ENCODE measurements around the gene CRIM1.

The CRIM1 gene

DNA sequence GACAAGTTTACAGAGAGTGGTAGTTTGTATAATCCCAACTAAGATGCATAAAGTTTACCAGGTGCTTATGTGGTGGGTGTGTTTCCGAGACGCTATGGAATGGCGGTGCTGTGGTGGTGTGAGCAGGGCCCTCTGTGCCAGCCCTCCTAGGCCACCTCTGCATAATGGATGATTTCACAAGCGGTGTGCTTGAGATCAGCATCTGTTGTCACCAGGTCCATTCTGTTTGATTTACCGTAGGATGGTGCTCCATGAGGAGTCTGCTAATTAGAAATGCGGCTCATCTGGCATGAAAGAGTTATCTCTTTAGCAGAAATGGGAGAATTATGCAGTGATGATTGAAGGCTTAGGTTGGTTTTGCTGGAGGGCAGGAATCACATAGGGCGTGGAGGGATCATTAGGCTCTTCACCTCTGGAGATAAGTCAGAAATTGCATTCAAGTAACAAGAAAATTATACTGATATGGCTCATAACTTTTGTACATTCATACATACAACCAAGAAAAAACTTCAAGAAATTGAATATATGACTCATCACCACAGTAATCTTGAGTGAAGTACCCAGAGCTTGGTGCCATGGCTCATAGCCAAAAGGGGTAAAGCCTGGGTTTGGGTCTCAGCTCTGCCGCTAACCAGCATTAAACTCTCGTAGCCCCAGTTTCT, 41.4 kb downstream of the CRIM1 start:
- DNase-seq (ENCODE audit: low read depth in 2 of 2): no peak

DNA sequence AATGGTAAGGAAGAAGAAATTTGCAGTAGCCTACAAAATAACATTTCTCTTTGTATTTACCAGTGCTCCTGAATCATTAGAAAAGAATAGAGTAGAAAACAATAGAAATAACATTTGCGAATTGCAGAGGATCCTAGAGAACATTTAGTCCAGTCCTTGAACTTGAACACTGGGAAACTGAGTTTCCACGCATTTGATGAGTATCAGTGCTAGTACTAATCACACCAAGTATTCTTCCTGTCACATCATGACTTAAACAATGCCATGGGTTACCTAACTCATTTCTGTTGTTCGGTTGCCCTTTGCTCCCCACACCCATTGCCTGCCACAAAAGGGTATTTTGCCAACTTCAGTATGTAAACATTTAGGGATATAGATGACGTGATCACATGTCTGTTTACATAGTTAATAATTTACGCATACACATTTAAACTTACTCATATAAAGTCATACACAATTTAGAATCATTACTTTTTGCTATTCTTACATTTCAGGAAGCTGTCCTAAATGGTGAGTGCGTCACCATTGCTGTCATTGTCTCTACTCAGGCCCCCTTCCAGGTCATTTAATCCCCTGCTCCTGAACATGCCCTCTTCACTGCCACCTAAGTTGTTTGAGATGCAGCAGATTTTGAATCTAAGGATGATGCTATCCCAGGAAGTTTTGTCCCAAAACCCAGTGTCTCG, 42.3 kb downstream of the CRIM1 start:
- no peak for DNase-seq (ENCODE audit: low read depth in 2 of 2)

DNA sequence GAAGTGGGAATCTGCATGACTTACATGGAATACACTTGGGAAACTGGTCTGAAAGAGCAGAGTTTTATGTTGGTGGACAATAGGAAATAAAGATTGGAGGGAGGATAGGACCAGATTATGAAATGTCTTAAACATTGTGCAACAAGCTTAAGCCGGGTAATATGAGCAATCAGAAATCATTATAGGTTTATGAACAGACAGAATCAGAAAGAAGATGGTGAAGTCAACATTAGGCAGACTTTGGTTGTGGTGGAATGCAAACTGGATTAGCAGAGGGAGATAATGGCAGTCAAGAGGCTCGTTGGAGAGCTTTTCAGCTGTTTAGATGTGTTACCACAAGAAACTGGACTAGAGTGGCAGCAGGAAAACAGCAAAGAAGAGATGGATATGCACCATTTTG, 43.5 kb downstream of the CRIM1 start:
- DNase-seq (ENCODE audit: low read depth in 2 of 2): no peak

DNA sequence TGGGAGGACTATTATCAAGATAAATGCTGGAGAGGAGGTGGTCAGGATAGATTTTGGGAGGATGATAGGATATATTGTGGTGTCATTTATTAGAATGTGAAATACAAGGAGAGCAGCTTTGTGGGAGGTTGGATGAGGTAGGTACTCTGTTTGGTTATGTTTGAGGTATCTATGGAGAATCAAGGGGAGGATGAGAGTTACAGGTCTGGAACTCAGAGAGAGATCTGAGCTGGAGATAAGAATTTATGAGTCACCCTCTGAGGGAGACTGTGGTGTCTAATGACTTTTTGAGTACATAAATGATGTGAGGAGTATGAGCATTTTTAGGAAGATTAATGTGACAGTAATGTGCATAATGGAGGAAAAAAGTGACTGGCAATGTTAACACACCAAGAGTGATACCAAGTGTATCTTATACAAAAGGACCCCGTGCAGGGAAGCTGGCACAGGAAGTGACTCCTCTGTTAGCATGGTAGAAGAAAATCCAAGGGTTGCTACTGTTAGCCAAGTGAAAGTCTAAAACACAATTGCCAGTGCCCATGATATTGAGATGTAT, 48.2 kb downstream of the CRIM1 start:
- no peak for DNase-seq (ENCODE audit: low read depth in 2 of 2)

DNA sequence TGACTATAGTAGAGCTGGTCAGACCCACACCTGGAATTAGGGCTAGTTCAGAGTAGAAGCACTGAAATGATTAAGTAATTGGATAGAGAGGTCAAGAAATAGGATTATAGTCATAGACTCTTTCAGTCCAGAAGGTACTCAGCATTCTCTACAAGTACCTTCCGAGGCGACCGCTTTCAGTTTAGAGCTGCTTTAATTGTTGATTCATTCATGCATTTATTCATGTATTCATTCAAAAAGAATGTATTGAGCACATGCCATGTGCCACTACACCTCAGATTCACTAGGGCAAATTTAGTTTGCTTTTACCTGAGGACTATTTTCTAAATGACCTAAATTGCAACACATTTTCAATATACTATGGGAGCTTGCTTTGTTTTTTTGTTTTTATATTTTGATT, 48.7 kb downstream of the CRIM1 start:
- DNase-seq (ENCODE audit: low read depth in 2 of 2): no peak

DNA sequence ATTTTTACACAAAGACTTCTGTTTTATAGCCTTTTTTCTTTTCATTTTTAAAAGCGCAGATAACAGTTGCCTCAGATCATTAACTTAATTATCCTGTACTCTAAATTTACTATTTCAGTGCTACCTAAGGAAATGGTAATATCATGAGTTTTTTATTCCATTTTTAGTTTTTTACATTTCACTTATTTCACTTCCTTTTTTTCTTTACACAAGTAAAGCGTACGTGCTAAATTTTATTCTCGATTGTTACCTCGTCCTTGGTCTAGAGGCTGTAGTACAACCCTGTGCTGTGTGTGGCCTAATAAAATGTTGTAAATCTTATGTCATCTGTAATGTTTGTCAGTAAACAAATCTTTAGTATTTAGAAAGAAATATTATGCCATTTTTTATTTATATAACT, 49.2 kb downstream of the CRIM1 start:
- DNase-seq (ENCODE audit: low read depth in 2 of 2): no peak

DNA sequence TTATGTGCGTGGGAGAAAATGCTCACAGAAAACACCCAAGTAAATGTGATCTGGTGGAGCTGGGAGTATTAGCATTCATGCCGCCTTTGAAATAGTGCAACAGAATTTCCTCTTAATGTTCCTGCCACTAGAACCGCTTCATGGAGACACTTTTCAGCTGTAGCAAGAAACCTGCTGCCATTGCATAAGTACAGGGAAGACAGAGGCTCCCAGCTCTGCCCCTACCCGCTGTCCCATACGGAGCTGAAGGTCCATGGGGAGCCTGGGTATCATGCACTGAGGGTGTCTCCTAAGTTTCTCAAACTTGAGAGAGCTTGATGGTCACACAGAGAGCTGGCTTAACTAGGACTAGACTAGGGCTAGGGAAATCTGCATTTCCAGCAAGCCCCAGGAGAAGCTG, 49.6 kb downstream of the CRIM1 start:
- DNase-seq (ENCODE audit: low read depth in 2 of 2): no peak

DNA sequence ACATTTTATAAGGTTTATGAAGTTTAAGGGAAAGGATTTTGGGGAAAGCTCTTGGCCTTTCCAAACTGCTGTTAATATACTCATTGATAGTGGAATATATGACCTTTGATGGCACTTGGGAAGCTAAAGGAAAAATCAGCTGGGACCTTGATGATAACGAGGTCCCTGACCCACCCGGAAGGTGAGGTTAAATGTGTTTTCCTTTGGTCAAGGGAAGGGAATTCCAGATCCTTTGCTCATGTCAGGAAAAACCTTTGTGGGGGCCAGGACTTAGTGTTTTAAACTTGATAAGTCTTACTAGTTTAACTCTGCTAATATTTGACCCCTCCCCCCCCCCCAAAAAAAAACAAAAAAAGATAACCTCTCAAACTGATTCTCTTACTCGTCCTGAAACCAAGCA, 50.7 kb downstream of the CRIM1 start:
- no peak for DNase-seq (ENCODE audit: low read depth in 2 of 2)

DNA sequence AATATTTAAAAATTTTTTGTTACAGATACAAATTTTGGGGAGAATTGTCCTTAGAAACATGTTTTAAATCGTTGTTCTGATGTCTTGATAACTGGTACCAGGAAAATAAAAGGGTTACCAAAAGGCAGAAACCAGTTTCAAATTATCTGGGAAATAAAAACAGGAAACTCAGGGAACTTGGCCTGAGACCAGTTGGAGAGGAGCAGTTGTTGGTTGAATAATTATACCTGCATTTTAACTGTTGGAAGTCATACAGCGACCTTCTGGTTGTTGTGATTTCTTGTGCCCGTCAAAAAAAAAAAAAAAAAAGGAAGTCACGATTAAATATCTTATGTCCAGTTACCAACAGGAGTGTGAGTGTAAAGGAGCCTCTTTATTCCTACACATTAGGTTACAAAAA, 51.8 kb downstream of the CRIM1 start:
- no peak for DNase-seq (ENCODE audit: low read depth in 2 of 2)

DNA sequence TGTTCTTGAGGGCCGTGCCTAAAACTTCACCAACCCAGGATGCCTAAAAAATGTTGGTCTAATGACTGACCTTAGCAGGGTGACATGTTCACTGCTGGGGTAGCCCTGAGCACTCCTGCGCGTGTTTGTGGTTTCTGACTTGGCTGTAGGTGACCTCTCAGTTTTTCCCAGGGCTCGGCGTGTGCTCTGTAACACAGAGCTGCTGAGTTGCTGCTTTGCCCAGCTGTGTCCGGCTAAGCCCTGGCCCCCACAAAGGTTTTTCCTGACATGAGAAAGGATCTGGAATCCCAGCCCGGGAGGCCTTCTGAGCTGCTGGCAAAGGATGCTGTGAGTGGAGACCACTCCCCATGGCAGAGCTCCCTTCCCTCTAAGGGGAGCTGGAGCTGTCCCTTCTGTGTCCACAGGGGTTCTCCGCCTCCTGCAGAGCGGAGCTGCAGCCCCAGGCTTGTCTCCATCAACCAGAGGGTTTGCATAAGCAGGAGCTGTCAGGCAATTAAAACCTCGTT, 52.7 kb downstream of the CRIM1 start:
- no peak for DNase-seq (ENCODE audit: low read depth in 2 of 2)

DNA sequence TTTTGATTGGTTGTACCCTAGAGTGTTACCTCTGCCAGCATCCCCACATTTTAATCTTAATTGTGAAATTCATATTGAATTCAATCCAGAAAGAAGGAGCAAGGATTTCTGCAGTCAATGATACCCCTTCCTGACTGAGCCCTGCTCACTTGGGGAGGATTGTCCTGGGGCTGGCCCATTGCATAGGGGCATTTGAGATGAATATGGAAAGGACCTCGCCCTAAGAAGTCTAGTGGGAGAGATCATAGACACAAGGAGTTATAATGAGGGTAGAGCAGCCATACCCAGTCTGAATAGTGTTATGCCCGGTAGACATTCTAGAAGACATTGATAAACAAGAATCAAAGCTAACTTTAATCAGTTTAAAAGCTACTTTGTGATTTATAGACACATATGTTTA, 53.8 kb downstream of the CRIM1 start:
- no peak for DNase-seq (ENCODE audit: low read depth in 2 of 2)

DNA sequence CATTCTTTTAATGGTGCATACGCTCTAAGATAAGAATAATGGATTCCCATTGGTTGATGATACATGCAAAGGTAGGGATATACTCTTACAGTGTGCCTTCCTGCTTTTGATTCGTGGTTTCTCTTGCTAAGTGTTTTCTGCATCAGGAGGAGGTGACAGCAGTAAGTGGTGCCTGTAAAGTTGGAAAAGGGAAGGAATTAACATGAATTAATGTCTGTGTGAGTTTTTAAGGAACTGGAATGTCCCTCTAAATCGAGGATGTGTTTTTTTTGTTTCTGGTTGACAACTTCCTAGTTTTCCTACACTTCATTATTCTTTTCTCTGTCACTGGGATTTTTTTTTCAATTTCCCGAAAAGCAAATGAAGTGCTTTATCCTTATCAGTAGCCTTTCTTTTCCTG, 54.4 kb downstream of the CRIM1 start:
- no peak for DNase-seq (ENCODE audit: low read depth in 2 of 2)

DNA sequence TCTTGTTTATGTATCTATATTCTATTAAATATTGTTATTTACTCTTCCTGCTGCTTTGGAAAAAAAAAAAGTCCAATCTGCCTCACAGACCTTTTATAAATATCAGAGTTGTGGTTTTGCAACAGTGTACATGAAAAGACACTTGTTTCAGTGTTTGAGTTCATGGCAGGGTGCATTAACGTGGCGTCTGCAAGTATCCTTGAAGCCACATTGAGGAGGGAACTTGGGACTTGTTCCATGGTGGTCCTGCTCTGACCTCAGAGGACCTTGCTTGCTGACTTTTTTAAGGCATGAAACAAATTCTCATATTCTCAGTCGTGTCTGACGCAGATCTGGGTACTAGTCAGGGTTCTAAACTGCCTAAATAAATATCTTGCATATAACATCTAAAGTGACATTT, 55.1 kb downstream of the CRIM1 start:
- no peak for DNase-seq (ENCODE audit: low read depth in 2 of 2)

DNA sequence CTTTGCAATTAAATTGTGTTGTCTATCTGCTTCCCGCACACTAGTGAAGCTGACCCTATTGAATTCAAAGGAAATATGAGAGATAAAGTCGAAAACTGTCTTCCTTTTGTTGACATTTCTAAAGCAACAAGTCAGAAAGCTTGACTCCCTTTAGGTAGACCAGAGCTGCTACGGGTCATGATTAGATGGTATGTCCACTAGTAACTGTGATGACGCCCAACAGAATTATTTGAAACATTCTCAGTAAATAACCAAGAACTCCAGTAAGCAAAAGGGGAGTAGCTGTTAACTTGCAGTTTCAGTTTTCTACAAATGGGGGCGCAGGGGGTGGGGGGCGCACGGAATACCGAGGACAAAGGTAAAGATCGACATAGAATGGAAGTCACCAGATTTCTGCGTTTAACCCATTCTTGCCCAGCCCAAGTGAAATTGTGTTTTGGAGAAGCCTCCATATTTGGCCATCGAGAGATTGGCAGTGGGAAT, 56.4 kb downstream of the CRIM1 start:
- DNase-seq (ENCODE audit: low read depth in 2 of 2): no peak

DNA sequence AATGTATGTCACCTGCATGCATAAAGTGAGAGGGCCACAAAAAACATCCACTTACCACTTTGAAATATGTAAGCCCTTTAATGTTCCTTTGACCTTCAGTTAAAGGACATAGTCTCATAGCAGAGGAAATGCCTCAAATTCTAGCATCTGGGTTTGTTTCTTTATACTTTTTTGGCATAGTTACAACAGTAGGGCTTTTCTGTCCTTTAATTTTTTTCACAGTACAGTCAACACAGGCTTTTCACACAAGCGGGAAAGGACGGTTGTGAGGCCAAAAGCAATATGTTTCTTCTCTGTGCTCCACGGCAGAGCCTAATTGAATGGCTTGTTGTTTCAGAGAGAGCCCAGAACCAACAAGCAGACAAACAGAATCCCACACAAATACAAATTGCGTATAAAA, 57.6 kb downstream of the CRIM1 start:
- no peak for DNase-seq (ENCODE audit: low read depth in 2 of 2)

DNA sequence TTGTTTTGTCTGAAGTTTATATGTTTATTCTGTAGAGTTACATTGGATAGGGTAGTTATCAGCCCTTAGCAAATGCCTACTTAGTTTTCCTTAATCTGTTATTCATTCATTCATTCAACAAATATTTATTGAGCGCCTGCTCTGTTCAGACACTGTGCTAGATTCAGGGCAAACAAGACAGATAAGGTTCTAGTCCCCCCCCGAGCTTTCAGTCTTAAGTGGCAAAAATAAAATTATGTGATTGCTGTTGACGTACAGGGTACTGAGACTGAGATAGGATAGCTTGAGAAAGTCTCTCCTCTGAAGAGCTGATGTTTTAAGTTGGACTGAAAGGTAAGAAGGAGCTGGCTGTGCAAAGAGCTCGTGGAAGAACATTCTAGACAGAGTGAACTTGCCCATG, 58.7 kb downstream of the CRIM1 start:
- DNase-seq (ENCODE audit: low read depth in 2 of 2): no peak

DNA sequence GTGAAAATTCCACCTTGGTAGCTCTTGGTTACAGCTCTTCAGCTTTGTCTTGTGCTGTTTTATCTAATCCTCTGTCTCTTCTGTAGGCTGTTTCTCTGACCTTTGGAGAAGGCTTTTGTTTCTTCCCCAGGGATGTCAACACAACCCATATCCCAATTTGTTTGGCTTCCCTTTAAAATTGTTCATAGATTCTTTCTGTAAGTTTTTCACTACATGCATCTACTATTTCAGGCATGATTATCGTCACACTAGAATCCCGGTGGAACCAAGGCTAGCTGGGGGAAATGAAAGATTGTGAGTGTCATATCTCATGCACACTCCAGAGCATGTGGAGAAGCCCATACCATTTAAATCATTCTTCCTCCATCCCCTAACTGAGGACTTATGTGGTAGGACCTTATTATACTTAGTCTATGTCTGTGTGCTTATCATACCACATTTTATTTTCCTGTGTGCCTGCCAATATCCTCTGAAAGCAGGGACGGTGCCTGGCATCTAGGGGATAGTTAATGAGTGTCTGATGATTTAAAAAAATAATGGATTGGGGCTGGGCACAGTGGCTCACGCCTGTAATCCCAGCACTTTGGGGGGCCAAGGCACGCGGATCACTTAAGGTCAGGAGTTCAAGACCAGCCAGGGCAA, 59.9 kb downstream of the CRIM1 start:
- no peak for DNase-seq (ENCODE audit: low read depth in 2 of 2)

DNA sequence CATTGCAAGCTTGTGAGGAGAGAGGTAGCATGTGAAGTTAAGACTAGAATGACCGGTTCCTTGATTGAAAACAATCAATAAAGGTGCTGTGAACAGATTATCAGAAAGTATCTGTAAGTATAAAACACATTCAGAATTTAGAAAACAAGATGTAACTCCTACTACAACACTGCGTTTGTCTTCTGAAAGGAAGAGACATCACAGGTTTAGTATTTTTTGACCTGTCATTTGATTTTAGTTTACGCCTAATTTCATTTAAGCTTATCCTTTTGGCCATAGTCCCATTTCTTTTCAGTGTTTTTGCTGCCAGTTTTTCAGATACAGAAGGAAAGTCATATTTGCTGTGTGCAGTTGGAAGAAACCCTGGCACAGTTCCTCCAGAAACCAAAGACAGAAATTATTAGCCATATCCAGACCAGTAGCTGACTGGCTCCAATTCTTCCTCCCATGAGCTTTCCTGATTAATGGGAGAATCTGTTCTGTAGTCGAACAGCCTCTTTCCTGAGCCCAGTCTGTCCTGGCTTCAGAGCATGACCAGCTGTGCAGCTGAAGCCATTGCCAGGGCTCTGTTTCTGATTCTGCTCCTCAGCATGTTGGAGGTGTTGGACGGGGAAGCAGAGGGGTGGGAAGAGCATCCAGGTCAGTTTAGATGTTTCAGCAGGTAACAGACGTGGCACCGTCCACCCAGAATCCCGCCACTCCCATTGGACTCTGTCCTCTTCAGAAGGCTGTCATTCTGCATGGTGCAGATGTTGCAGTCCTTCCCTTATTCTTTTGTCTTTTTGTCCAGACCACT, 61.0 kb downstream of the CRIM1 start:
- no peak for DNase-seq (ENCODE audit: low read depth in 2 of 2)

DNA sequence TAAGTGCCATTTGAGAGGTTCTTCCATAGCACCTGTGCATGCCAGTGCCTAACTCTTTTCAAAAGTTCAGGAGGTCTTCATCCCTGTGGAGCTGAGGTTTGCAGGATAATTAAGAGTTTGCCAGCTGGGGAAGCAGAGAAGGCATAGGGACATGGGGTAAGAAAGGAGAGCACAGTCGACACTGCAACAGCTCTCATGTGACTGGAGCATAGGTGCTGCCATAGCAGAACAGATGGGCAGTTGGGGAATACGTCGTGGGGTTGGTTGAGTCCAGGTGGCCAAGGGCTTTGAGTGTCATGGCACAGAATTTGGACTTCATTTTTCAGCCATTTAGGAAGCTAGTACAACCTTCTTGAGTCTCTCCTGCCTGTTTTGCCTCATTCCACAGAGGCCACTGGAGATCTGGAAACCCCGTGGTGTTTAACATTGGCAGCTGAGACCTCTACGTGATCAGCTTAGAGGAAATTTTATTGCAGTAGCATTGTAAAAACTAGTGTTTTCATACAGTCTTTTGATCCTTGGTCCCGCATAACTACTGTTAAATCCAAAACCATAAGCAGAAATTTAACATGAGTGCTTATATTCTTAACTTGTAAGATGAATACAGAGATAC, 65.1 kb downstream of the CRIM1 start:
- DNase-seq (ENCODE audit: low read depth in 2 of 2): no peak

DNA sequence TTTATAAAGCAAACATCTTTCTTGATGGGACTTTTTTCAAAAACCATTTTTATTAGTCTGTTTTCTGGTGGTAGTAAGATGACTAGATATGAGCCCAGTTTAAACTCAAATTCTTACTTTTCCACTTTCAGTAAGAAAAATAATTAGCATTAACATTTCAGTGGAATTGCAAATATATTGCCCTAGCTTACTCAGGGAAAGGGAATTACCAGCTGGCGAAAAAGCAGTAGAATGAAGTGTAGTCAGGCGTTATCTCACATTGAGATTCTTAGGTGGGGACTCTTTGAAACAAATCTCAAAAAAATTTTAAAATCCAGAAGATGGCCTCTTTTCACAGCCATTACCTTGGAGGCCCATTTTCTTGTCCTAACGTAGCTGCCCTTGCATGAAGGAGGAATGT, 65.8 kb downstream of the CRIM1 start:
- DNase-seq (ENCODE audit: low read depth in 2 of 2): no peak

DNA sequence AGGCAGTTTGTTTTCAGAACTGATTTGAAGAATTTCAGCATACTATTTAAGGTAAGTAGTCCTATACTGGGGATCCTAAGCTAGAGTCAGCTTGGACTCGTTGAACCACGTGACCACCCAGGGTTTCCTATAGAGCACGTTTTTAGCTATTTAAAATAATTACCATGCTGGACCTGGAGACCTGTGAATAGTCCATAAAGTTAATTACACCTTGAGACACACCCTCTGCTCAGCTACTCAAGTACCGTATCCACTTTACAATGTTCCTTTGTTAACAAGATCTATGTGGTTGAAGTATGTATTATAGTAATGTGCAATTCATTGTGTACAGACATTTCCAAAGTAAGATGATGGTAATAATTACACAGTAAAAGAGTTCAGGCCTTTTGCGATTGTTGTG, 67.6 kb downstream of the CRIM1 start:
- DNase-seq (ENCODE audit: low read depth in 2 of 2): no peak

Measured in activated CD4-positive, alpha-beta T cell treated with anti-CD3 and anti-CD28 coated beads for 24 hours (primary cell).